Measurements from ENCODE around the gene SHISAL2B. TPM values are rescaled to one million over a fixed set of nuclear protein-coding genes. Genes with fewer than 3 reads are reported as not detected.

SHISAL2B gene
- total and polyA plus RNA-seq, 2 donors (not counting 3 experiments of a cell fraction or from before 2014, with no cell fraction given), result not detected

DNA sequence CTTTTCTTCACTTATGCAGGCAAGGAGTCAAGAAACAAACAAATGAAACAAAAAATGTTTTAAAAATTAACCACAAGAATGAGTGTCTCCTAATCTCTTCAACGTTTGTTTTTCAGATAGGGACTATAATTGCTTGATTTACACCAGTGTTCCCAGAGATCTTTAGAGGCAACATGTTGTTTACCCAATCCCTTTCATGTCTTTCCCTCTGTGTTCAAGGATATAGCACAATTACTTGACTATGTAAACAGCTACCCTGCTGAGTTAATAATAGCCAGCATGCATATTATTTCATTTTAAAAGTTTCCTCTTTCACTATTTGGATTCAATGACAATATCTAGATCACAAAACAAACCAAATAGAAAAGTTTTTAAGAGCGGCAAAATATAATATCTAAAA lies 25.1 kb upstream of the SHISAL2B start:
- peaks cover 21 to 36% of the 10 kb centered on the region in 2 experiments for H3K27me3 ChIP-seq (ENCODE audit: control insufficient read depth in 2 of 2, insufficient read depth in 2 of 2, low read length in 2 of 2)
- no peak overlapping the region for H2AFZ ChIP-seq (ENCODE audit: low read depth, low read length)
- no peak overlapping the region for H3K27ac ChIP-seq (ENCODE audit: insufficient read depth, low read depth, low read length)
- H4K20me1 ChIP-seq (replicated peaks; ENCODE audit: control insufficient read depth, extremely low read depth, insufficient read depth, low read length), result no peaks in the 10 kb centered on the region
- no peaks in the 10 kb centered on the region for H3K79me2 ChIP-seq (ENCODE audit: control insufficient read depth, insufficient read depth, low read length)
- H3K36me3 ChIP-seq (ENCODE audit: control insufficient read depth in 2 of 2, extremely low read depth in 1 of 2, insufficient read depth in 2 of 2, low read length in 2 of 2), result no peaks in the 10 kb centered on the region
- DNase-seq (ENCODE audit: low read depth, low spot score) (no peak), FAIRE-seq (no peak)
- ChIA-PET CTCF (interaction anchor here (1.4 to 1.8 kb wide), 2 partner anchors 9 to 51 kb away, joined by 3 to 7 read pairs; no protein-coding TSS in a partner anchor), POLR2A (no interaction called here)
- no peak overlapping the region for H3K4me2 ChIP-seq (ENCODE audit: insufficient read depth, low read length)
- intact Hi-C loops (cut with micrococcal nuclease), result no loop called here
- dilution Hi-C loops (cut with MboI; ENCODE audit: extremely low pct_ligation_motif_present, low sequenced_read_pairs), result no loop called here
- BruUV-seq (replicated peaks), result no TSS peak
- TF ChIP-seq MYC (IDR thresholded peaks at IDR 0.05; ENCODE audit: low read depth, low read length) (no peak), JUN (IDR thresholded peaks at IDR 0.05; ENCODE audit: borderline replicate concordance, insufficient read depth, insufficient read length, low read depth) (no peak), GATA2 (IDR thresholded peaks at IDR 0.05; ENCODE audit: insufficient read depth, insufficient read length, low read depth, low read length) (no peak), POLR2AphosphoS5 (IDR thresholded peaks at IDR 0.05; ENCODE audit: insufficient read depth, low read depth, low read length) (no peak), FOS (IDR thresholded peaks at IDR 0.05; ENCODE audit: borderline replicate concordance, insufficient read depth, low read length) (no peak), EZH2 (IDR thresholded peaks at IDR 0.05; ENCODE audit: borderline replicate concordance, low read depth, low read length, severe bottlenecking) (no peak), POLR2A (IDR thresholded peaks at IDR 0.05; ENCODE audit: low read depth, low read length) (no peak)
- TF ChIP-seq, protein P1, sequence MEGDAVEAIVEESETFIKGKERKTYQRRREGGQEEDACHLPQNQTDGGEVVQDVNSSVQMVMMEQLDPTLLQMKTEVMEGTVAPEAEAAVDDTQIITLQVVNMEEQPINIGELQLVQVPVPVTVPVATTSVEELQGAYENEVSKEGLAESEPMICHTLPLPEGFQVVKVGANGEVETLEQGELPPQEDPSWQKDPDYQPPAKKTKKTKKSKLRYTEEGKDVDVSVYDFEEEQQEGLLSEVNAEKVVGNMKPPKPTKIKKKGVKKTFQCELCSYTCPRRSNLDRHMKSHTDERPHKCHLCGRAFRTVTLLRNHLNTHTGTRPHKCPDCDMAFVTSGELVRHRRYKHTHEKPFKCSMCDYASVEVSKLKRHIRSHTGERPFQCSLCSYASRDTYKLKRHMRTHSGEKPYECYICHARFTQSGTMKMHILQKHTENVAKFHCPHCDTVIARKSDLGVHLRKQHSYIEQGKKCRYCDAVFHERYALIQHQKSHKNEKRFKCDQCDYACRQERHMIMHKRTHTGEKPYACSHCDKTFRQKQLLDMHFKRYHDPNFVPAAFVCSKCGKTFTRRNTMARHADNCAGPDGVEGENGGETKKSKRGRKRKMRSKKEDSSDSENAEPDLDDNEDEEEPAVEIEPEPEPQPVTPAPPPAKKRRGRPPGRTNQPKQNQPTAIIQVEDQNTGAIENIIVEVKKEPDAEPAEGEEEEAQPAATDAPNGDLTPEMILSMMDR (IDR thresholded peaks at IDR 0.05; ENCODE audit: extremely low read depth in 1 of 2, insufficient read depth in 1 of 2, low read depth in 1 of 2, low read length in 2 of 2), result no peak
- TF ChIP-seq, protein P2, sequence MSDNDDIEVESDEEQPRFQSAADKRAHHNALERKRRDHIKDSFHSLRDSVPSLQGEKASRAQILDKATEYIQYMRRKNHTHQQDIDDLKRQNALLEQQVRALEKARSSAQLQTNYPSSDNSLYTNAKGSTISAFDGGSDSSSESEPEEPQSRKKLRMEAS (IDR thresholded peaks at IDR 0.05; ENCODE audit: insufficient read depth, insufficient read length), result no peak
- H3K4me3 ChIP-seq (replicated peaks in 1 of 3; ENCODE audit: insufficient read depth in 1 of 3, low read depth in 1 of 3, low read length in 3 of 3), result no peak overlapping the region
- H3K4me1 ChIP-seq (ENCODE audit: control insufficient read depth, extremely low read depth, insufficient read depth, low read length), result no peaks in the 10 kb centered on the region
- H3K9me3 ChIP-seq (replicated peaks; ENCODE audit: control insufficient read depth, insufficient read depth, low read length), result no peaks in the 10 kb centered on the region
- no peak overlapping the region for H3K9ac ChIP-seq (replicated peaks; ENCODE audit: extremely low read depth, insufficient read depth, low read length)
- no peaks in the 10 kb centered on the region for H3K9me1 ChIP-seq (replicated peaks; ENCODE audit: control insufficient read depth, extremely low read depth, insufficient read depth, low read length)

Measured in endothelial cell of umbilical vein (primary cell).